DMS153 (cell line): ENCODE data around the gene MYO15A.

Experiments used
- DNase-seq: peaks from one replicate; lab custom pipeline; 2025; lab: John Stamatoyannopoulos, UW

The MYO15A gene

GRCh38 chr17:18136357-18136756 lies 27.8 kb downstream of the MYO15A start:
- DNase-seq: no peak

DNA sequence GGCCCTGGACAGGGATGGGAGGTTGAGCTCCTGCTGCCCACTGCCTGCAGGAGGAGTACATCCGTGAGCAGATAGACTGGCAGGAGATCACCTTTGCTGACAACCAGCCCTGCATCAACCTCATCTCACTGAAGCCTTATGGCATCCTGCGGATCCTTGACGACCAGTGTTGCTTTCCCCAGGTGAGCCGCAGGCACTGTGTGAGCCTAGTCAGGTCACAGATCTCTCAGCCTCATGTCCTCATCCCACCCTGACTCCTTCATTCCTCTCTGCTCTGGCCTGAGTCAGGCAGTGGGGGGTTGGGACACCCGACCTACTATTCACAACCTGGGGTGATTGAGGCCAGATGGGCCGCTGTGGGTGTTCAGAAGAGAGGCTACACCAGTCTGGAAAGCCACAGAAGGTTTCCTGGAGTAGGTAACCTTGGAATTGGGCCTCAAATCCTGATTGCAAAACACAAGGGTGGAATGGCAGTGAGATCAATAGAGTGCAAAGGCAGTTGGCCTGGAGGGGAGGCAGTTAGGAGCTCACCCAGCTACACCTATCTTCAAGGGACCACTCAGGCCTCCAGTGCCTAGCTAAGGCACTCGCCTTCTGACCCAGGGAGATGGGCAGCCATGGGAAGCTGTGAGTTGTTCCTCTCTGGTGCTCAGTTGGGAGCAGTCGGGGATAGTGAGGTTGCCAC lies 29.7 kb downstream of the MYO15A start:
- DNase-seq: no peak

GRCh38 chr17:18139092-18139491 lies 30.5 kb downstream of the MYO15A start:
- no peak for DNase-seq

GRCh38 chr17:18139498-18139897 lies 30.9 kb downstream of the MYO15A start:
- no peak for DNase-seq

DNA sequence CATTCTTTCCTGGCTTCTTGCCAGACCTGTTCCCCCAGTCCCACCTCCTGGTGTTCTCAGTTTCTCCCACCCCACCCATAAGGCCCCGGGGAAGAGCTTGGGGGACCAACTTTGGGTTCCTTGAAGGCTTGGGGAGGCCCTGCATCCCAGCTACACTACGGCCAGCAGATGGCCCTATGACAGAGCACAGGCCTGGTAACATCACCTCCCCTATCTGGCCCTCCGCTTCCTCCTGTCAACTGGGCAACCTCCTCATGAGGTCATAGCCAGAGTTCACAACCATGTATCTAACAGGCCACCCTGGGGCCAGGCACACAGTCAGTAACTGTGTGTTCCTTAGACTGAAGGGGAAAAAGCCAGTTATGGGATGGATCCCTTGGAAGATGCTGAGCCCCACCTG lies 31.4 kb downstream of the MYO15A start:
- DNase-seq: no peak

GRCh38 chr17:18140648-18141047 lies 32.1 kb downstream of the MYO15A start:
- DNase-seq: no peak

GRCh38 chr17:18141210-18141803 lies 32.8 kb downstream of the MYO15A start:
- DNase-seq: no peak

- no peak for DNase-seq
Observed at GRCh38 chr17:18142417-18142816, 33.9 kb downstream of the MYO15A start.

DNA sequence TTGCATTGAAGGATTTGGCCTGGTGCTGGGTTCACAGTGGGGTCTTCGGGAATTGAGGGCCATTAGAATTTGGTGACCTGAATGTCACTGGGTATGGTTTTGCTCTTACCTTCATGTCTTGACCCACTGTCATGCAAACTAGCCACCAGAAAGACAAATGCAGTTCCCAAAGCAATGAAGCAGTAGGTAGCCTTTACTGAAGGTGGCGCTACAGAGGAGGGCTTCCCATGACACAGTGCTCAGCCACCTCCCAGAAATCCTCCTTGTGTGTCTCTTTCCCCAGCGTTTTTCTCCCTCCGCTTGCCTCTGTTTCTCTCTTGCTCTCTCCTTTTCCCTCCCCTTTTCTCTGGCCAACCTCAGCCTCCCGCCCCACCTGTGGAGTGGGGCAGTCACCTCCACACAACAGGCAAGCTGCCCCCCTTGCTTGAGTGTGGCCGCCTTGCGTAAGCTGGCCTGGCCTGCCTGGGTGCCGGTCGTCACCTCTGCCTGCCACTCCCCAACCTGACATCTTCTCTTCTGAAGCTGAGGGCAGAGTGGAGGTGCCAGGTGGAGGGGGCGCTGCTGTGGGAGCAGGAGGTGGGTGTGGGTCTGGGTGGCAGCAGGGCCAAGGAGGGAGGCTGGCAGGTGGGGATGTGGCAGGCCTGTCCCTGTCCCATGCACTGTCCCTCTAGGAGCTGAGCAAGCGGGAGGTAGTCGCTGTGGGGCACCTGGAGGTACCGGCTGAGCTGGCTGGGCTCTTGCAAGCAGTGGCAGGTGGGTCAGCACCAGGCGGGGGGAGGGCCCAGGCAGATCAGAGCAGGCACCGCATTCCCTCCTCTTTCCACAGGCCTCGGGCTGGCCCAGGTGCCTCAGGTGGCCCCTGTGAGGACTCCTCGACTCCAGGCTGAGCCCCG lies 34.7 kb downstream of the MYO15A start:
- DNase-seq: peak; percentile 1

GRCh38 chr17:18144261-18144660 lies 35.7 kb downstream of the MYO15A start:
- no peak for DNase-seq

GRCh38 chr17:18144855-18145254 lies 36.3 kb downstream of the MYO15A start:
- no peak for DNase-seq

- no peak for DNase-seq
Observed at GRCh38 chr17:18145811-18146210, 37.3 kb downstream of the MYO15A start.

DNA sequence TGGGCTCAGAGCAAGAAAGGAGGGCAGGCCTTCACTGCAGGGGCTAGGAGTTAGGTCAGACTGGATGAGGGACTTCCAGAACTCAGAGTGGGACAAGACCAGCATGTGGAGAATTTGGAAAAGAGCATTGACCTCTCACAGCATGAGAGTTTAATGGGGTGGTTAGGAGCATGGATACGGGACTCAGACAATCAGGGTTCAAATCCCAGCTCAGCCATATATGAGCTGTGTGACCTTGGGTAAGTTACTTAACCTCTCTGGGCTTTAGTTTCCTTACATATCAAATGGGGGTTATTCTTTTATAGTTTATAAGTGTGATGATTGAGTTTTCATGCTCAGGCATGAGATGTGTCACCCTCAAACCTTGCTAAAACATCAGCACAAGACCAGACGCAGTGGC lies 37.7 kb downstream of the MYO15A start:
- DNase-seq: no peak

- no peak for DNase-seq
Observed at GRCh38 chr17:18146980-18147379, 38.4 kb downstream of the MYO15A start.

GRCh38 chr17:18148586-18148985 lies 40.0 kb downstream of the MYO15A start:
- DNase-seq: no peak

DNA sequence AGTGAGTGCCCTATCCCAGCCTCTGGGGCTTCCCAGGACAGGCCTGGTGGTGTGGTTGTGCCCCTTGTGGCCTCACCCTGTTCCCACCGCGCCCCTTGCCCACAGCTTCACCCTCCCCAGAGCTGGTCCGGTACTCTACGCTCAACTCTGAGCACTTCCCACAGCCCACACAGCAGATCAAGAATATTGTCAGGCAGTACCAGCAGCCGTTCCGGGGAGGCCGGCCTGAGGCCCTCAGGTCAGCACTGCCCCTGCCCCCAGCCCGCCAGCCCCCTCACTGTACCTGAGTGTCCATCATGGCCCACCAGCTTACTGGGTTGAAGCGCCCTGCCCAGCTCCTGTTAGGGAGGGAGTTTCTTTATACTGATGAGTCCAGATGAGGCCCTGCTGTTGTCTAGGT lies 42.7 kb downstream of the MYO15A start:
- no peak for DNase-seq

GRCh38 chr17:18155179-18155578 lies 46.6 kb downstream of the MYO15A start:
- no peak for DNase-seq

DNA sequence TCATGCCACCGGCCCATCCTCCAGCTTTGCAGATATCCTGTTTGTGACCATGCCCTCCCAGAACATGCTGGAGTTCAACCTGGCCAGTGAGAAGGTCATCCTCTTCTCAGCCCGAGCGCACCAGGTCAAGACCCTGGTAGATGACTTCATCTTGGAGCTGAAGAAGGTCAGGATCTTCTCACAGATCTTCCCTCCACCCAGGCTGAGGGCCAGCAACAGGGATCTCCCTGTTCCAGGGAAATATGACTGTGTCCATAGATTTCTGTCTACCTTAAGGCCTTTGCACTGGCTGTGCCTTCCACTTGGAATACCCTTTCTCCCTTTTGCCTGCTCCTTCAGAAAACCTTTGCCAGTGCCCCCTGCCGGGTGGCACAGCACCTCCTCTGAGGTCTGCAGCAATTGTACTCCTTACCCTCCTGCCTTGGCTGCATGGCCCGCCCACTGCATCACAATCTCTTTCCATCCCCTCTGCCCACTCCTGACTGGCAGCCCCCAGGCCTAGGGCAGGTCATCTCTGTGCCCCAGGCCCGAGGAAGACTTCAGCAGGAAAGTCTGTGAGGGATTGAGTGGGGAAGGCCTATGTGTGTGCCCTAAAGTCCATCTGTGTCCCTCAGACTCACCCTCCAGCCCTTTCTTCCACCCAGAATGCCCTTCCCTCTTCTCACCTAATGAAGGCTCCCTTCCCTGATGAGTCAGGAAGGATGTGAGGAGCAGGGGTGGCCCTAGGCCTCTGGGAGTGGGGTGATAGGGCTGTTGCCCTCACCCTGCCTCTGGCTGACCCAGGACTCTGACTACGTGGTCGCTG lies 47.8 kb downstream of the MYO15A start:
- DNase-seq: no peak

- no peak for DNase-seq
Observed at GRCh38 chr17:18156976-18157280, 48.4 kb downstream of the MYO15A start.

GRCh38 chr17:18157354-18157985 lies 48.9 kb downstream of the MYO15A start:
- no peak for DNase-seq

DNA sequence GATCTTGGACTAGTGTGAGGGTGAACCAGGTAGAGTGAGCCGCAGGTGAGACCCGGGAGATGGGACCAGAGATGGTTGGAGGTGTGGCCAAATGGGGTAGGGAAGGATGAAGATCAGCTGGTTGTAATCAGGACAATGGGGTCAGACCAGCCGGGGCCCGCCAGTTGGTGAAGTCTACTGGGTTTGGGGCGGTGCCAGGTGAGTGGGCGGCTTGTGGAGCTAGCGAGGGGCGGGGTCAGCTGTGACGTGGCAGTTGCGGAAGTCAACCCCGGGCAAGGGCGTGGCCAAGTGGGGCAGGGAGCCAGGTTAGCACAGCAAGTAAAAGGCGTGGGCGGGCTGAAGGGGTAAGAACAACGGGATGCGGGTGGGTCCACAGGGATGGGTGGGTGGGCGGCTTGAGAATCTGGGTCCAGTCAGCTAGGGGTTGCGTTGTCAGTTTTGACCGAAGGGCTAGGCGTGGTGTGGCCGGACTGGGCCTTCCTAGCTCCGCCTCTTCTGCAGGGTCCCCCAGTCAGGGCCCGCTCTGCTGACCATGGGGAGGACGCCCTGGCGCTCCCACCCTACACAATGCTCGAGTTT lies 49.6 kb downstream of the MYO15A start:
- DNase-seq: peak; percentile 52
